ENCODE data around the gene NEK6. TPM values are rescaled to one million over a fixed set of nuclear protein-coding genes. Genes with fewer than 3 reads are reported as not detected.

Gene NEK6
- total and polyA plus RNA-seq, 10 of the 15 experiments (the other 5 are each of a cell fraction or from before 2014, with no cell fraction given) = 31.3 to 161 (median 89.2) TPM

- TF ChIP-seq PKNOX1 (IDR thresholded peaks at IDR 0.05) = no peak
- TF ChIP-seq POLR2AphosphoS2 (IDR thresholded peaks at IDR 0.05; ENCODE audit: low read depth, low read length) = no peak
- TF ChIP-seq NBN (IDR thresholded peaks at IDR 0.05) = no peak
- TF ChIP-seq BACH1 (IDR thresholded peaks at IDR 0.05; ENCODE audit: borderline replicate concordance) = no peak
- TF ChIP-seq ZBTB11 (CRISPR knock-in tag; IDR thresholded peaks at IDR 0.05) = no peak
- no peak for TF ChIP-seq E4F1 (IDR thresholded peaks at IDR 0.05; ENCODE audit: borderline replicate concordance, partially characterized antibody)
- TF ChIP-seq HCFC1 (IDR thresholded peaks at IDR 0.05; ENCODE audit: low read length) = 0 out of 2 replicates have a peak, but pooled peaks have one; percentile 26
- TF ChIP-seq, protein P1, sequence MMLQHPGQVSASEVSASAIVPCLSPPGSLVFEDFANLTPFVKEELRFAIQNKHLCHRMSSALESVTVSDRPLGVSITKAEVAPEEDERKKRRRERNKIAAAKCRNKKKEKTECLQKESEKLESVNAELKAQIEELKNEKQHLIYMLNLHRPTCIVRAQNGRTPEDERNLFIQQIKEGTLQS (IDR thresholded peaks at IDR 0.05; ENCODE audit: borderline replicate concordance, extremely low read depth, low read depth, low read length) = no peak
- peak in 1 of 2 experiments; percentile 77; a peak in 1 of 4 replicates for TF ChIP-seq IKZF2 (IDR thresholded peaks at IDR 0.05)
- TF ChIP-seq JUNB (IDR thresholded peaks at IDR 0.05) = no peak
- no peak for TF ChIP-seq E2F8 (IDR thresholded peaks at IDR 0.05; ENCODE audit: low read depth, partially characterized antibody)
- no peak for TF ChIP-seq ASH2L (IDR thresholded peaks at IDR 0.05; ENCODE audit: borderline replicate concordance, low read depth)
- 0 out of 2 replicates have a peak, but pooled peaks have one; percentile 31 for TF ChIP-seq ZBED1 (IDR thresholded peaks at IDR 0.05; ENCODE audit: borderline replicate concordance)
- no peak for TF ChIP-seq WRNIP1 (IDR thresholded peaks at IDR 0.05; ENCODE audit: borderline replicate concordance, low read depth, low read length)
- TF ChIP-seq NFYB (IDR thresholded peaks at IDR 0.05; ENCODE audit: insufficient read depth, low read depth, low read length) = no peak
- TF ChIP-seq SMAD1 (IDR thresholded peaks at IDR 0.05; ENCODE audit: low read depth, partially characterized antibody) = no peak
- TF ChIP-seq PBX3 (IDR thresholded peaks at IDR 0.05; ENCODE audit: insufficient replicate concordance, low read depth, low read length) = no peak
These were observed 41.1 kb upstream of the NEK6 start (continued) for GRCh38 chr9:124216474-124217176.

Data from GM12878 (cell line).